ENCODE data around the gene MAPK12. TPM values are rescaled to one million over a fixed set of nuclear protein-coding genes. Genes with fewer than 3 reads are reported as not detected.

The MAPK12 gene
- total RNA-seq, 1 experiment from 2014 or later, result 86.7 TPM

- H3K27ac ChIP-seq (ENCODE audit: low read depth, low read length), result no peak overlapping the region
- ChIA-PET CTCF (no interaction called here), RAD21 (ENCODE audit: low non-redundant PET in 1 of 2, low total read pairs in 2 of 2, uncharacterized antibody in 2 of 2, unreplicated experiment in 2 of 2) (no interaction called here), POLR2A (no interaction called here)
- H3K4me1 ChIP-seq (ENCODE audit: control insufficient read depth in 1 of 2, insufficient read depth in 2 of 2, low read length in 2 of 2), result peaks cover 0 to 8% of the 10 kb centered on the region in 2 experiments; a peak in 3 of 4 replicates
- no peak overlapping the region for H3K4me2 ChIP-seq (ENCODE audit: low read length)
- peaks cover 17% of the 10 kb centered on the region; the same call in 1 of the 2 replicates for H3K79me2 ChIP-seq (ENCODE audit: insufficient read depth, low read length)
- H3K36me3 ChIP-seq (ENCODE audit: control insufficient read depth in 1 of 2, insufficient read depth in 2 of 2, low read length in 2 of 2), result peaks cover 23 to 50% of the 10 kb centered on the region in 2 experiments
- H3K9me2 ChIP-seq (ENCODE audit: insufficient read depth), result no peaks in the 10 kb centered on the region
- DNase-seq (ENCODE audit: low read depth, low spot score), result no peak
- H3K9me3 ChIP-seq (ENCODE audit: control insufficient read depth in 1 of 2, insufficient read depth in 1 of 2, low read depth in 1 of 2, low read length in 2 of 2), result no peaks in the 10 kb centered on the region
- TF ChIP-seq ZBTB33 (IDR thresholded peaks at IDR 0.05; ENCODE audit: extremely low read depth, insufficient replicate concordance, low read length) (no peak), JUND (IDR thresholded peaks at IDR 0.05) (no peak), CEBPB (IDR thresholded peaks at IDR 0.05; ENCODE audit: low read depth) (no peak), ZNF274 (IDR thresholded peaks at IDR 0.05; ENCODE audit: low read depth, low read length) (no peak), ZFX (IDR thresholded peaks at IDR 0.05) (no peak), MAX (IDR thresholded peaks at IDR 0.05) (no peak), TCF7L2 (IDR thresholded peaks at IDR 0.05; ENCODE audit: borderline replicate concordance, extremely low read depth, insufficient read depth, insufficient read length) (no peak), EZH2phosphoT487 (IDR thresholded peaks at IDR 0.05; ENCODE audit: borderline replicate concordance) (no peak)
- intact Hi-C loops (cut with micrococcal nuclease), result no loop called here
- no peak overlapping the region for H3K9ac ChIP-seq (ENCODE audit: low read length)
- no peak overlapping the region for H3K4me3 ChIP-seq (replicated peaks in 1 of 2; ENCODE audit: low read depth in 1 of 2, low read length in 2 of 2)
- no peak overlapping the region for H2AFZ ChIP-seq (ENCODE audit: low read depth, low read length, poor library complexity, severe bottlenecking)
- no peaks in the 10 kb centered on the region for H3K27me3 ChIP-seq (ENCODE audit: insufficient read depth, low read length)
- no peak for ATAC-seq
- no TSS peak for BruUV-seq (replicated peaks)
- no peaks in the 10 kb centered on the region for H4K20me1 ChIP-seq (ENCODE audit: insufficient read depth)
These were observed 45.3 kb downstream of the MAPK12 start for GRCh38 chr22:50216055-50216683.
